VCaP (cell line): ENCODE data around the gene CLPTM1.
A peak's percentile ranks its signal among the peaks of the same experiment; 100 is the strongest.
"Not testable (repeated sequence)": the region's sequence is repeated elsewhere in the genome, so short reads cannot be mapped to it uniquely, and the experiment has no call there.

Experiments
- H3K27ac ChIP-seq: fragments of 450-650 bp; 2 replicates; pipeline ENCODE4 v1.5.1; 2017
- TF ChIP-seq, protein P1 (sequence below): fragments of 450-650 bp; conservative IDR thresholded peaks from 2 replicates; pipeline ENCODE4 v1.5.1; 2017; ENCODE audit warnings: mild to moderate bottlenecking, moderate library complexity

Gene CLPTM1, protein sequence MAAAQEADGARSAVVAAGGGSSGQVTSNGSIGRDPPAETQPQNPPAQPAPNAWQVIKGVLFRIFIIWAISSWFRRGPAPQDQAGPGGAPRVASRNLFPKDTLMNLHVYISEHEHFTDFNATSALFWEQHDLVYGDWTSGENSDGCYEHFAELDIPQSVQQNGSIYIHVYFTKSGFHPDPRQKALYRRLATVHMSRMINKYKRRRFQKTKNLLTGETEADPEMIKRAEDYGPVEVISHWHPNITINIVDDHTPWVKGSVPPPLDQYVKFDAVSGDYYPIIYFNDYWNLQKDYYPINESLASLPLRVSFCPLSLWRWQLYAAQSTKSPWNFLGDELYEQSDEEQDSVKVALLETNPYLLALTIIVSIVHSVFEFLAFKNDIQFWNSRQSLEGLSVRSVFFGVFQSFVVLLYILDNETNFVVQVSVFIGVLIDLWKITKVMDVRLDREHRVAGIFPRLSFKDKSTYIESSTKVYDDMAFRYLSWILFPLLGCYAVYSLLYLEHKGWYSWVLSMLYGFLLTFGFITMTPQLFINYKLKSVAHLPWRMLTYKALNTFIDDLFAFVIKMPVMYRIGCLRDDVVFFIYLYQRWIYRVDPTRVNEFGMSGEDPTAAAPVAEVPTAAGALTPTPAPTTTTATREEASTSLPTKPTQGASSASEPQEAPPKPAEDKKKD

DNA sequence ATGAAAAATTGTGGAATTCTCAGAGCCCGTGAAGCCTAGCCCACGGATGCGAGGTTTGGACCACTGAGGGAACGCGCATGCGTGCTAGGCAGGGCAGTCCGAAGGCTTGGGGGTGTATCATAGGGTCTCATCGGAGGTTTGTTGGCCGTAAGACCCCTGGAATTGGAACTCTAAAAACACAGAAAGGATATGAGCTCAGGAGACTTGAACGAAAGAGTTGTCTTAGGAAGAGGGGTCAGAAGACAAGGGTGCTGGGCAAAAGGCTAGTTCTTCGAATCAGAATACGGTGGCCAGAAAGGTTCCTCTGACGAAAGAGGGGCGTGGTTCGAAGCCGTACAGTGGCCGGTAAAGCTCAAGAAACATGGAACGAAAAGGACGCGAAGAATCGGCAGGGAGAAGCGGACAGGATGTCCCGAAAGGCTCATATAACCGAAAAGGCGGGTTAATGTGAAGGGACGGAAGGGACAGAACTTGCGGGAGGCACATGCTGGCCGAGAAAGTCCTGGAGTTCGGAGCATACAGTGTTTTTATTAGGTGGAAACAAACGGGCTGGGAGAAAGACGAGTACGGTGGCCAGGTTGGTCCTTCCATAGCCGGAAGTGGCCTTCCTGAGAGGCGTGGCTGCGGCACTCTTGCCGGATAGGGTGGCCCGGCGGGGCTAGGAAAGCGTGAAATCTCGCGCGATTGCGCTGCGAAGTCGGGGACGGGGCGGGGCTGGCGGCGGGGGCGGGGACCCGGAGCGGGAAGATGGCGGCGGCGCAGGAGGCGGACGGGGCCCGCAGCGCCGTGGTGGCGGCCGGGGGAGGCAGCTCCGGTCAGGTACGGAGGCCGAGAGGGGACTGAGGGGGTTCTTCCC lies at the start of gene CLPTM1:
CLPTM1 (plus strand) TSS at position 732 of the 856 bp plus-strand sequence; CDS start at position 748, 16 bp downstream.
- TF ChIP-seq, protein P1, sequence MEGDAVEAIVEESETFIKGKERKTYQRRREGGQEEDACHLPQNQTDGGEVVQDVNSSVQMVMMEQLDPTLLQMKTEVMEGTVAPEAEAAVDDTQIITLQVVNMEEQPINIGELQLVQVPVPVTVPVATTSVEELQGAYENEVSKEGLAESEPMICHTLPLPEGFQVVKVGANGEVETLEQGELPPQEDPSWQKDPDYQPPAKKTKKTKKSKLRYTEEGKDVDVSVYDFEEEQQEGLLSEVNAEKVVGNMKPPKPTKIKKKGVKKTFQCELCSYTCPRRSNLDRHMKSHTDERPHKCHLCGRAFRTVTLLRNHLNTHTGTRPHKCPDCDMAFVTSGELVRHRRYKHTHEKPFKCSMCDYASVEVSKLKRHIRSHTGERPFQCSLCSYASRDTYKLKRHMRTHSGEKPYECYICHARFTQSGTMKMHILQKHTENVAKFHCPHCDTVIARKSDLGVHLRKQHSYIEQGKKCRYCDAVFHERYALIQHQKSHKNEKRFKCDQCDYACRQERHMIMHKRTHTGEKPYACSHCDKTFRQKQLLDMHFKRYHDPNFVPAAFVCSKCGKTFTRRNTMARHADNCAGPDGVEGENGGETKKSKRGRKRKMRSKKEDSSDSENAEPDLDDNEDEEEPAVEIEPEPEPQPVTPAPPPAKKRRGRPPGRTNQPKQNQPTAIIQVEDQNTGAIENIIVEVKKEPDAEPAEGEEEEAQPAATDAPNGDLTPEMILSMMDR: no peak
- peak within 1 kb of the TSS; percentile 98 for H3K27ac ChIP-seq

DNA sequence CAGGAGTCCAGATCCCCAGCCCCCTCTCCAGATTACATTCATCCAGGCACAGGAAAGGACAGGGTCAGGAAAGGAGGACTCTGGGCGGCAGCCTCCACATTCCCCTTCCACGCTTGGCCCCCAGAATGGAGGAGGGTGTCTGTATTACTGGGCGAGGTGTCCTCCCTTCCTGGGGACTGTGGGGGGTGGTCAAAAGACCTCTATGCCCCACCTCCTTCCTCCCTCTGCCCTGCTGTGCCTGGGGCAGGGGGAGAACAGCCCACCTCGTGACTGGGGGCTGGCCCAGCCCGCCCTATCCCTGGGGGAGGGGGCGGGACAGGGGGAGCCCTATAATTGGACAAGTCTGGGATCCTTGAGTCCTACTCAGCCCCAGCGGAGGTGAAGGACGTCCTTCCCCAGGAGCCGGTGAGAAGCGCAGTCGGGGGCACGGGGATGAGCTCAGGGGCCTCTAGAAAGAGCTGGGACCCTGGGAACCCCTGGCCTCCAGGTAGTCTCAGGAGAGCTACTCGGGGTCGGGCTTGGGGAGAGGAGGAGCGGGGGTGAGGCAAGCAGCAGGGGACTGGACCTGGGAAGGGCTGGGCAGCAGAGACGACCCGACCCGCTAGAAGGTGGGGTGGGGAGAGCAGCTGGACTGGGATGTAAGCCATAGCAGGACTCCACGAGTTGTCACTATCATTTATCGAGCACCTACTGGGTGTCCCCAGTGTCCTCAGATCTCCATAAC lies 49.6 kb upstream of the CLPTM1 start, which contains the start of gene APOE:
APOE (plus strand) TSS at position 360 of the 724 bp plus-strand sequence. CDS start 829 bp downstream, outside the sequence.
- TF ChIP-seq, protein P1: no peak
- peak within 1 kb of the TSS; percentile 37; the same call in 1 of the 2 replicates for H3K27ac ChIP-seq

DNA sequence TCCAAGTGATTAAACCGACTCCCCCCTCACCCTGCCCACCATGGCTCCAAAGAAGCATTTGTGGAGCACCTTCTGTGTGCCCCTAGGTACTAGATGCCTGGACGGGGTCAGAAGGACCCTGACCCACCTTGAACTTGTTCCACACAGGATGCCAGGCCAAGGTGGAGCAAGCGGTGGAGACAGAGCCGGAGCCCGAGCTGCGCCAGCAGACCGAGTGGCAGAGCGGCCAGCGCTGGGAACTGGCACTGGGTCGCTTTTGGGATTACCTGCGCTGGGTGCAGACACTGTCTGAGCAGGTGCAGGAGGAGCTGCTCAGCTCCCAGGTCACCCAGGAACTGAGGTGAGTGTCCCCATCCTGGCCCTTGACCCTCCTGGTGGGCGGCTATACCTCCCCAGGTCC lies 47.6 kb upstream of the CLPTM1 start:
- TF ChIP-seq, protein P1: no peak

DNA sequence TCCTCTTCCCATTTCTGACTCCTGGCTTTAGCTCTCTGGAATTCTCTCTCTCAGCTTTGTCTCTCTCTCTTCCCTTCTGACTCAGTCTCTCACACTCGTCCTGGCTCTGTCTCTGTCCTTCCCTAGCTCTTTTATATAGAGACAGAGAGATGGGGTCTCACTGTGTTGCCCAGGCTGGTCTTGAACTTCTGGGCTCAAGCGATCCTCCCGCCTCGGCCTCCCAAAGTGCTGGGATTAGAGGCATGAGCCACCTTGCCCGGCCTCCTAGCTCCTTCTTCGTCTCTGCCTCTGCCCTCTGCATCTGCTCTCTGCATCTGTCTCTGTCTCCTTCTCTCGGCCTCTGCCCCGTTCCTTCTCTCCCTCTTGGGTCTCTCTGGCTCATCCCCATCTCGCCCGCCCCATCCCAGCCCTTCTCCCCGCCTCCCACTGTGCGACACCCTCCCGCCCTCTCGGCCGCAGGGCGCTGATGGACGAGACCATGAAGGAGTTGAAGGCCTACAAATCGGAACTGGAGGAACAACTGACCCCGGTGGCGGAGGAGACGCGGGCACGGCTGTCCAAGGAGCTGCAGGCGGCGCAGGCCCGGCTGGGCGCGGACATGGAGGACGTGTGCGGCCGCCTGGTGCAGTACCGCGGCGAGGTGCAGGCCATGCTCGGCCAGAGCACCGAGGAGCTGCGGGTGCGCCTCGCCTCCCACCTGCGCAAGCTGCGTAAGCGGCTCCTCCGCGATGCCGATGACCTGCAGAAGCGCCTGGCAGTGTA lies 46.9 kb upstream of the CLPTM1 start:
- TF ChIP-seq, protein P1: no peak
- H3K27ac ChIP-seq: no peak overlapping the region

More for the DNA sequence above, 47.6 kb upstream of the CLPTM1 start:
- H3K27ac ChIP-seq: no peak overlapping the region

DNA sequence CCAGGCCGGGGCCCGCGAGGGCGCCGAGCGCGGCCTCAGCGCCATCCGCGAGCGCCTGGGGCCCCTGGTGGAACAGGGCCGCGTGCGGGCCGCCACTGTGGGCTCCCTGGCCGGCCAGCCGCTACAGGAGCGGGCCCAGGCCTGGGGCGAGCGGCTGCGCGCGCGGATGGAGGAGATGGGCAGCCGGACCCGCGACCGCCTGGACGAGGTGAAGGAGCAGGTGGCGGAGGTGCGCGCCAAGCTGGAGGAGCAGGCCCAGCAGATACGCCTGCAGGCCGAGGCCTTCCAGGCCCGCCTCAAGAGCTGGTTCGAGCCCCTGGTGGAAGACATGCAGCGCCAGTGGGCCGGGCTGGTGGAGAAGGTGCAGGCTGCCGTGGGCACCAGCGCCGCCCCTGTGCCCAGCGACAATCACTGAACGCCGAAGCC lies 46.3 kb upstream of the CLPTM1 start:
- TF ChIP-seq, protein P1: no peak

DNA sequence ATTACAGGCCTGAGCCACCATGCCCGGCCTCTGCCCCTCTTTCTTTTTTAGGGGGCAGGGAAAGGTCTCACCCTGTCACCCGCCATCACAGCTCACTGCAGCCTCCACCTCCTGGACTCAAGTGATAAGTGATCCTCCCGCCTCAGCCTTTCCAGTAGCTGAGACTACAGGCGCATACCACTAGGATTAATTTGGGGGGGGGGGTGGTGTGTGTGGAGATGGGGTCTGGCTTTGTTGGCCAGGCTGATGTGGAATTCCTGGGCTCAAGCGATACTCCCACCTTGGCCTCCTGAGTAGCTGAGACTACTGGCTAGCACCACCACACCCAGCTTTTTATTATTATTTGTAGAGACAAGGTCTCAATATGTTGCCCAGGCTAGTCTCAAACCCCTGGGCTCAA lies 45.4 kb upstream of the CLPTM1 start:
- TF ChIP-seq, protein P1: no peak
- H3K27ac ChIP-seq: no peak overlapping the region

More for the DNA sequence above, 46.3 kb upstream of the CLPTM1 start:
- no peak overlapping the region for H3K27ac ChIP-seq

DNA sequence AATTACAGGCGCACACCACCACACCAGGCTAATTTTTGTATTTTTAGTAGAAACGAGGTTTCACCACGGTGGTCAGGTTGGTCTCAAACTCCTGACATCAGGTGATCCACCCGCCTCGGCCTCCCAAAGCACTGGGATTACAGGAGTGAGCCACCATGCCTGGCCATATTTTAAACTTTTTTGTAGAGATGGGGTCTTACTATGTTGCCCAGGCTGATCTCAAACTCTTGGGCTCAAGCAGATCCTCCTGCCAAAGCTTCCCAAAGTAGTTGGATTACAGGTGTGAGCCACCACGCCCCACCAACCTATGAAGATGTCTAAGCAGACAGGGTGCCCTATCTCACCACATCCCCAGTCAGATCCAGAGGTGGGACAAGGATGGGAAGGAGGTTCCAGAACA lies 43.3 kb upstream of the CLPTM1 start:
- H3K27ac ChIP-seq: not testable (repeated sequence)
